ENCODE data around the gene ZNF783.

ZNF783 gene

DNA sequence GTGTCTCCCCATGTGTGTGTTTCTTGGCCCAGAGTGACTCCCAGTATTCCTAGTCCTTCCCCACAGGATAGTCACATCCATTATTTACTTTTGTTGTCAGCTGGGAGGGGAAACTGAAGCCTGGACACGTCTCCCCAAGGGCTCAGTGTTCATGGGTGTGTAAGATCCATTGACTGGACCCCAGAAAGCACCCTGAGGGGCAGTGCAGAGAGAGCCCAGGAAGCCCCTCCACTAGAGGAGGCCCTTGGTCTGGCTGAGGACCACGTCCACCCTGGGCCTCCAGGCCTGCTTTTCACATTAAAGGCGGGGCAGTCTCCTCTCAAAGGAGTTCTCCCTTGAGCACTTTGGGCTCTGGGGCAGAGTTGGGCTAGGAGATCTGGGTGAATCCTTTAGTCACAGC is 21.3 kb downstream of the ZNF783 start:
- no peak for DNase-seq

DNA sequence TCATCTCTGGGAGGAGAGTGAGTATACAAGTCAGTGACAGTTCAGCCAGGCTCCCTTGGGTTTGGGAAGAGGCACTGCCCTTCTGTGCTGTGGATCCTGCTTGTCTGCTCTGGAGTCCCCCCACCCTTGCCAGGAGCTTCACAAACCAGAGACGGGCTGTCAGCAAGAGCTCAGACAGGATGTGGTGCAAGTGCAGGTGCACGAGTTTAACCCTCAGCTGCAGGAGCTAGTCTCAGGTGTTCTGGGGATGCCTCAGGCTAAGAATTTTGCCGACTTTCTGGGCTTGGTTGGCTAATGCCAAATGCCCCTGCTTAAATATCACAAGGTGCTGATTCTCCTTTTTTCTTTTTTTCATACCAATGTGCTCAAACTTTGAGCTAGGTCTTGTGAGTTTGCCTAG is 22.3 kb downstream of the ZNF783 start:
- DNase-seq: peak; percentile 77

DNA sequence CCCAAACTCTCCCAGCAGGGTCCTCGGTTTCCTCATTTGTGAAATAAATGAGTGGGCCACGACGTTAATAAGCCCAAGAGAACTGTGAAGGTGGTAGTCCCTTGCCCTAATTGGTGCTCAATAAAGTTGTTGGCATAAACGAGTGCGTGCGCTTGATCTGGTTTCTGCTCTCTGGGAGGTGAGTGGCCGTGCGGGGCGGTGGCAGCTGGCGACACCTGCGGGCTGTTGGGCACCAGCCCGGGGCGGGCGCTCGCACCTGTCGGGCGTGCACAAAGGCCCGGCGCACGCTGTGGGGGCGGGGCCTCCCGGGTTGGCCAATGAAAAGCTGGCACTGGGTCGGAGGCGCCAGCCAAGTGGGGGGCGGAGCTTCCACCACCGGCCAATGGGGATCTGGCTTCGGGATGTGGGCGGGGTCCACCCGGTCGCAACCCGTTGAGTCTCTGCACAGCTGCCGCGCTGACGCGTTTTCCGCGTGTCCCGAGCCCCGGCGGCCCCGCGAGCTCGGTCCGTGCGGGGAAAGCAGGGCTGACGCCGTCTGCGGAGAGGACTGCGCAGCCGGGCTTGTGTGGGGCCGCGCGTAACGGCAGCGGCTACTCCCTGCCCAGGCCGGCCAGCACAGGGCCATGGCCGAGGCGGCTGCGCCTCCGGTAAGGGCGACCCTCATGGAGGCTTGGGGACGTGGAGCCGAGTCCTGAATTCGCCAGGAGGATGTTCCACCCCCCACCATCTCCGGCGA is 23.0 kb downstream of the ZNF783 start:
- peak; percentile 98 for DNase-seq

- no peak for DNase-seq
These were observed 23.6 kb downstream of the ZNF783 start for GRCh38 chr7:149285603-149286002.

- DNase-seq: no peak
These were observed 24.9 kb downstream of the ZNF783 start for GRCh38 chr7:149286811-149287400.

- DNase-seq: no peak
These were observed 25.6 kb downstream of the ZNF783 start for GRCh38 chr7:149287622-149288021.

DNA sequence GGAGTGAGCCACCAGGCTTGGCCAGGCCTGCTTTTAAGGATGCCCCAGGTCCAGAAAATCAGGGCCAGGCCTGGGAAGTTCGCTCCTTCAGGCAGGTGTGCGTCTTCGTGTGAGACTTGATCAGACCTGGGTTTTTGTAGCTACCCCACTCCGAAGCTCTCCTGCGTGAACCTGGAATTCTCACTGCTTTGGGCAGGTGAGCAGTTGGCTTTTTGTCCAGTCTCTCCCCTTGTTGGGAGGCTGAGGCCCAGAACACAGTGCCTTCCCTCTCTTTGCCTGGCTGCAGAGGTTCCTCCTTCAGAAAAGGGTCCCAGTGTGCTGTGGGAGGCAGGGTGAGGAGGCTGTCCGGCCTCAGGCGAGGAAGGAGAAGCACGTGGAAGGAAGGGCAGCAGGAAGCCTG is 27.3 kb downstream of the ZNF783 start:
- DNase-seq: no peak

- no peak for DNase-seq
These were observed 27.9 kb downstream of the ZNF783 start for GRCh38 chr7:149289856-149290255.

DNA sequence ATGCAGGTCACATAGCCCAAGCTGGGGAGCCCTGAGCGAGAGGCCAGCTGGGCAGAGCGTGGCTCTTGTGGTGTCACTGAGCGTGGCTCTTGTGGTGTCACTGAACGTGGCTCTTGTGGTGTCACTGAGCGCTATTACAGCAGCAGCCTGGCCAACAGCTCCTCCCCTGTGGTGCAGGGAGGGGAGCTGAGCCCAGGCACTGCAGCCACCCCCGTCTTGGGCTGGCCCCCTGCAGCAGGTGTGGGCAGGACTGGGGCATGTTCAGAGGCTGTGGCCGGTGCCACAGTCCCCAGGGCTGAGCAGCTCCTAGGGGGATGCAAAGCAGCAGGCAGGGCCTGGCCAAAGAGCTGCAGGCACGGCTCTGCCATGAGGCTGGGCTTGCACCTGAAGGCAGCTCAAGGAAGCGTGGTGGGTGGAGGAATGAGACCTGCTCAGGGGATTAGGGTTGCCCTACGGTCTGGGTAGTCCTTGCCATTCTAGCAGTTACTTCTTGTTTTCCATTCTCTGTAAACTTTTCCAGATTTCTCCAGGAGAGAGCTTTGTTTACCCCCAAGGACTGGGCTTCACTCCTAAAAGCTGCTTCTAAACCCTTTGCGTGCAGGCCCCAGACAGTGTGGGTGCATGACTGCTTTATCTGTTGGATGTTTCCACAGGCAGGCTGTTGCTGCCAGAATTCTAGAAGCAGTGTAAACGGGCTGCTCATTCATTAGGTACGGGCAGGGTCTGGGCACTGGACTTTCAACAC is 29.2 kb downstream of the ZNF783 start:
- DNase-seq: no peak

DNA sequence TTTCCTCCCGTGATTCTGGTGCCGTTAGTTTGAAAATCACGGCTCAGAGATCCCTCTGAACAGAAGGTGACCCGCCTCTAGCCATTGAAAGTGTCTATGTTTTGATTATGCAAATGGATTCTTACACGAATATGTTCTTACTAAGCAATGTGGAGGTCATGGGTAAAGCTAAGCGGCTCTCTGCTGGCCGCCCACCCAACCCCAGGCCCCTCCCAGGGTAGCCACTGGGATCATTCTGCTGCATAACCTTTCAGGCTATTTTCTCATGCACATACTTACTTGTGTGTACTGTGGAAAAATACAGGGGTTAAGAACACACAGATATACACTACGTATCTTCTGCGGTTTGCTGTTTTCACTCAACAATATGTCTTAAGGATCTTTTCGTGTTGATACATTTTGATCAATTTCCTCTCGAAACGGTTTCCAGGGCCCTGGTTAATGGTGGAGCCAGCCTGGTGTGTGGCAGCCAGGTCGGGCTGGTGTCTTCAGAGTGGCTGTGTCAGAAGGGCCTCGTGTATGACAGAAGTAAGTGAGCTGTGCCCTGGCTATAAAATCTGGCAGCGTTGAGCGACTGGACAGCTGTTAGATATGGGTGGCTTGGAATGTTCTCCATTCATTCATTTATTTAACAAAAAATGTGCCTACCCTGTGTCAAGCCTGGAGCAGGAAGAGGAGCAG is 29.9 kb downstream of the ZNF783 start:
- DNase-seq: no peak

DNA sequence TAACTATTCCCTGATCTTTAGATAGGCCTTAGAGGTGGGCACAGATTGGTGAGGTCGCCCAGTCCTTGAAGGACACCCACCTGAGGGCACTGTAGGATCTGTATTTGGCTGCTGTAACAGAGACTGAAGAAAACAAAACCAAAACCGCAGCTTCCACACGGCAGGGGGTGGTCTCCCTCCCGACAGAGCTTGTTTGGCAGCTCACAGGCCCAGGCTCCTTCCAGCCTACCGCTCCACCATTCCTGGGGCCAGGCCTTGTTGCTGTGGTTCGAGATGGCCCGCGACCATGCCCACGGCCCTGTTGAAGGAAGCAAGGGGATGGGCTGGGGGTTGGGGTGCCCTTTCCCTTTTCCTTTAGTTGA is 30.4 kb downstream of the ZNF783 start:
- DNase-seq: no peak

DNA sequence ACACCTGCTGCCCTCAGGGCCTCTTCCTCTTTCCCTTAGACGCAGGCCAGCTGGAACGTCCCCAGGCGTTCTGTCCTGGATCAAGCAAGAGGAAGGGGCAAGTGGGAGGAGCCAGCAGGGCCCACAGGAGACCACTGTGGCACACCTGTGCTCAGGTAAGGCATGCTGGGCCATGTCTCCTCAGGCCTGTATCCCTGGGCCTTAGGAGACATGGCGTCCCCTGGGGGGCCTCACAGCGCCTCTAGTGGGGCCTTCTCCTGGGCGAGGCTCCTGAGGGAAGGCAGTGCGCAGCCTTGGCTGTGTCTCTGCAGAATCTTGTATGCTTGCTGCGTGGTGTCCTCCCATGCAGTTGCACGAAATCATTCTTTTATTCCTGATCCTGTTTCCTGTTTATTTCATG is 31.3 kb downstream of the ZNF783 start:
- DNase-seq: no peak

DNA sequence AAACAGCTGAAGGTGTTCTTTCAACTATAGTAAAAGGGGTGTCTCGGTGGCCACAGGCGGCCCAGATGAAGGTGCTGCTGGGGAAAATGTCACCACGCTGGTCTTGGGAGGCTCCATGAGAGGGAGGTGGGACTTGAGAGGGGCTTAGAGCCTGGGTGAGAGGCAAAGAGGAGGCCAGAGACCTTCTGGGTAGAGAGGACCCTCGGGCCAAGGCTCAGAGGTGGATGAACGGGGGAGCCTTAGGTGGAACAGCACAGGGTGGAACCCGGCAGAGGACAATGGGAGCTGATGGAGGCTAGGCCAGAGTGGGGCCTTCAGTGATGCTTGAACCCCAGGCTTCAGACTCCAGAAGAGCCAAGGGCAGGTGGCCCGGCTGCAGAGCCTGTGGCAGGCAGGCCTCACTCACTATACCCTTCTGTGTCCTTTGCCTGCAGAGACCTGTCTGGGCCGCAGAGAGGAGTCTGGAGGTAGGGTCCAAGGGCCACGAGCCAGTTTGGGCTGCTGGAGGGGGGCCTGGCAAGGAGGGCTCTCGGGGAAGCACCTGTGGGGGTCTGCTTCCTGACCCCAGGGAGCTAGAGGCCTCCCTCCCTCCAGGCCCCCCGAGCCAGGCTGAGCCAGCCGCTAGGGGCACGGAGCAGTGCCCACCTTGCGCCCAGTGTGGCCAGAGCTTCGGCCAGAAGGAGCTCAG is 32.1 kb downstream of the ZNF783 start:
- no peak for DNase-seq

DNA sequence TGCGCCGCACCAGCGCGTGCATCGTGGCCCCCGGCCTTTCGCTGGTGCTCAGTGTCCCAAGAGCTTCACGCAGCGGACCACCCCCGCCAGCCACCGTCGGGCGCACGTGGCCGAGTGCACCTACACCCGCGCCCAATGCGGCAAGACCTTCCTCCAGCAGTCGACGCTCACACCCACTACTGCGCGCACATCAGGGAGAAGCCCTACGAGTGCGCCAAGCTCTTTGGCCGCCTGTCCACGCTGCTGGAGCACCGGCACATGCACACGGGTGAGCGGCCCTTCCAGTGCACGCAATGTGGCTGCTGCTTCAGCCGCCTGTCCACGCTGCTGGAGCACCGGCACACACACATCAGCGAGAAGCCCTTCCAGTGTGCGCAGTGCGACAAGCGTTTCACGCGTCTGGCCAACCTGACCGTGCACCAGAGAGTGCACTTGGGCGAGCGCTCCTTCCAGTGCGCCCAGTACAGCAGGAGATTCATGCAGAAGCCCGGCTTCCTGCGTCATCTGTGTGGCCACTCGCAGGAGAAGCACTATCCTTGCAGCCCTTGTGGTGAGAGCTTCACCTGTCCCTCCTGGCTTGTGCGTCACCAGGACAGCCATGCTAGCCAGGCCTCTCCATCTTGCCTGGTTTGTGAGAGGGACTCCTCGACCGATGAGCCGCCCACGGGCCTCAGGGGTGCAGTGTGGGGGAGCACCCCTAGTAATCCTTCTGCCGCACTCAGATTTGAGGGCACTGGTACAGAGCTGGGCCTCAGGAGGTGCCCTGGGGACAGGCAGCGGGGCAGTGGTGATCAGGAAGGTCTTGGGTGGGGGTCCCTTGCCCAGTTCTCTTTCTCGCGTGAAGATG is 32.9 kb downstream of the ZNF783 start:
- DNase-seq: no peak

- DNase-seq: no peak
These were observed 33.5 kb downstream of the ZNF783 start for GRCh38 chr7:149295481-149295850.

GRCh38 chr7:149296368-149296767 is 34.4 kb downstream of the ZNF783 start:
- DNase-seq: no peak

- no peak for DNase-seq
These were observed 35.2 kb downstream of the ZNF783 start for GRCh38 chr7:149297034-149297755.

- no peak for DNase-seq
These were observed 38.8 kb downstream of the ZNF783 start for GRCh38 chr7:149300620-149301285.

DNA sequence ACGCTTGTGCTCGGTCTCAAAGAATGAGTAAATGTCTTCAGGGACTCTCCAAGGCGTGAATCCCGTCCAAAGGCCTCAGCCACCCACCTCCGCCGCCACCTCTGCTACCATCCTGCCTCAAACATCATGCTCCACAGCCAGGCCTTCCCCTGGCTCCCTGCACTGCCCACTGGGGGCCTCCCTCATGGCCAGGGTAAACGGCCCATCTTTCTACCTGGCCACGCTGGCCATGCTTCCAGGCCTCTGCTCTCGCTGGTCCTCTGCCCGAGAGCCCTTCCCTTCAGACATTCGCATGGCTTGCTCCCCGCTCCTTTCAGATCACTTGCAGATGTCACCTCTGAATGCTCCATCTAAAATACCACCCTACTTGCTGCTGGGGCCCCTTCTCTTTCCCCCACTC is 40.2 kb downstream of the ZNF783 start:
- no peak for DNase-seq

DNA sequence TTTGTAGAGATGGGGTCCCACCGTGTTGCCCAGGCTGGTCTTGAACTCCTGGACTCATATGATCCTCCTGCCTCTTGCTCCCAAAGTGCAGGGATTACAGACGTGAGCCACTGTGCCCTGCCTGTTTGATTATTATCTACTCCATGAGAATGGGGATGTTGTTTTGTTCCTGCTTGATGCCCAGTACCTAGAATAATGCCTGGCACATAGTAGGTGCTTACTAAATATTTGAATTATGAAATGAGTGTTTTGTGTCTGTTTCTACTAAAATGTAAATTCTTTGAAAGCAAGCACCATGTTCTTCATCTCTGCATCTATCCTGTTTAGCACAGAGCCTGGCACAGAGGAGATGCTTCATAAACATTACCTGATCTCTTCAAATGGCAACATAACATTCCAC is 40.9 kb downstream of the ZNF783 start:
- no peak for DNase-seq

DNA sequence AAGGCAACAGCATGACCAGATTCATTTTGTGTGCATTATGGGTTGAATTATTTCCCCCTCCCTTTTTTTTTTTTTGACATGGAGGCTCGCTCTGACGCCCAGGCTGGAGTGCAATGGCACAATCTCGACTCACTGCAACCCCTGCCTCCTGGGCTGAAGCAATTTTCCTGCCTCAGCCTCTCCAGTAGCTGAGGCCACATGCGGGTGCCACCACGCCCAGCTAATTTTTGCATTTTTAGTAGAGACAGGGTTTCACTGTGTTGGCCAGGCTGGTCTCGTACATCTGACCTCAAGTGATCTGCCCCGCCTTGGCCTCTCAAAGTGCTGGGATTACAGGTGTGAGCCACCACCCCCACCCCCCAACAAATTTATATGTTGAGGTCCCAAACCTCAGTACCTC is 42.0 kb downstream of the ZNF783 start:
- DNase-seq: no peak

Data from central memory CD4-positive, alpha-beta T cell (primary cell).